ENCODE measurements around the gene NAV1. TPM values are rescaled to one million over a fixed set of nuclear protein-coding genes. Genes with fewer than 3 reads are reported as not detected.

The NAV1 gene
- total and polyA plus RNA-seq, 9 of the 15 experiments (the other 6 are each of a cell fraction or from before 2014, with no cell fraction given): 0.91 to 16.8 (median 3.2) TPM

DNA sequence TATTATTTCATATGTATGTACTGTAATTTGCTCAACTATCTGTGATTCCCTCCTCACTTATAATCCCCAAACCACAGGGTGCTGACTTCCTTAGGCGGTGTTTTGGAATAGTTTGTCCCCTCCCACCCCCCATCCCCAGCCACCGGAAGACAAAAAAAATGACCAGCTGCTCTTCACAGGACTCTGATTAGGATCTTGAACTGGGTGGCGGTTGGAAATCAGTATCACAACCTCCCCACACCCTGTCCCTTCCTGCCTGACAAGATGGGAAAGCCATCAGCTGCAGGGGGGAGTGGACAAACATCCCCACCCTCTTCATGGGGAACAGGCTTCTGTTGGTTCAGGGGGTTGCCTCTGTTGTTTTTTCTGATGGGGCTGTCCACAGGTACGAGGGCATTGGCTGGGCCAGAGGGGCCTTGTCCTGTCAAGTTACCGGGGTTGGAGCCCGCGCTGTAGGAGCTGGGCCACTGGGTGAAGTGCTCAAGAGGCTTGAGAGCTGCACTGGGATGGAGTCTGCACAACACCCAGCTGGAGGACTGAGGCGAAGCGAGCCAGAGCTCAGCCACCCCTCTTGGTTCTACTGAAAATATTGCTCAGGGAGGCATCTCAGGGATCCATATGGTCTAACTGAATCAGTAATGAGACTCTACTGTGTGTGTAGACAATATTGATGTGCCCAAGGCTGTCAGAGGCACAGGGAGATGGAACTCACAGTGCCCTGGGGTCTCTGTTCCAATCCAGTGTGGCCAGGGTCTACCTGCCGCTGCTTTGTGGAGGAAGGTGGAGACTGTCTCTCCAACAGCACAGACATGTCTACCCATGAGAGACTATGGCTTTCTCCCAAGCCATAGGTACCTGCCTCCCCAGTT lies 28.2 kb downstream of the NAV1 start (continued):
- TF ChIP-seq NEUROD1 (IDR thresholded peaks at IDR 0.05; ENCODE audit: borderline replicate concordance, low read depth, low read length, partially characterized antibody): peak; percentile 90
- peak; percentile 67 for TF ChIP-seq FOSL1 (tag; conservative IDR thresholded peaks at IDR 0.05)
- TF ChIP-seq BMI1 (IDR thresholded peaks at IDR 0.05; ENCODE audit: low read length): no peak
- TF ChIP-seq ZBED1 (IDR thresholded peaks at IDR 0.05): peak; percentile 73; the same call in 1 of the 2 replicates
- no peak for TF ChIP-seq NELFE (IDR thresholded peaks at IDR 0.05; ENCODE audit: insufficient read depth, insufficient read length)
- TF ChIP-seq PHF21A (IDR thresholded peaks at IDR 0.05; ENCODE audit: borderline replicate concordance, low read depth): peak; percentile 72; the same call in 1 of the 2 replicates
- TF ChIP-seq, protein P1, sequence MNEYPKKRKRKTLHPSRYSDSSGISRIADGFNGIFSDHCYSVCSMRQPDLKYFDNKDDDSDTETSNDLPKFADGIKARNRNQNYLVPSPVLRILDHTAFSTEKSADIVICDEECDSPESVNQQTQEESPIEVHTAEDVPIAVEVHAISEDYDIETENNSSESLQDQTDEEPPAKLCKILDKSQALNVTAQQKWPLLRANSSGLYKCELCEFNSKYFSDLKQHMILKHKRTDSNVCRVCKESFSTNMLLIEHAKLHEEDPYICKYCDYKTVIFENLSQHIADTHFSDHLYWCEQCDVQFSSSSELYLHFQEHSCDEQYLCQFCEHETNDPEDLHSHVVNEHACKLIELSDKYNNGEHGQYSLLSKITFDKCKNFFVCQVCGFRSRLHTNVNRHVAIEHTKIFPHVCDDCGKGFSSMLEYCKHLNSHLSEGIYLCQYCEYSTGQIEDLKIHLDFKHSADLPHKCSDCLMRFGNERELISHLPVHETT (CRISPR knock-in tag; conservative IDR thresholded peaks at IDR 0.05 in 1 of 2, IDR thresholded peaks at IDR 0.05 in 1 of 2): peak in 1 of 2 experiments; percentile 89; a peak in 2 of 4 replicates
- no peak for TF ChIP-seq BRCA1 (IDR thresholded peaks at IDR 0.05)
- TF ChIP-seq BRCA1 (CRISPR knock-in tag; IDR thresholded peaks at IDR 0.05): no peak
- peak; percentile 85 for TF ChIP-seq GATA2 (CRISPR knock-in tag; IDR thresholded peaks at IDR 0.05)
- TF ChIP-seq MCM5 (IDR thresholded peaks at IDR 0.05; ENCODE audit: low read depth): no peak
- TF ChIP-seq, protein P2, sequence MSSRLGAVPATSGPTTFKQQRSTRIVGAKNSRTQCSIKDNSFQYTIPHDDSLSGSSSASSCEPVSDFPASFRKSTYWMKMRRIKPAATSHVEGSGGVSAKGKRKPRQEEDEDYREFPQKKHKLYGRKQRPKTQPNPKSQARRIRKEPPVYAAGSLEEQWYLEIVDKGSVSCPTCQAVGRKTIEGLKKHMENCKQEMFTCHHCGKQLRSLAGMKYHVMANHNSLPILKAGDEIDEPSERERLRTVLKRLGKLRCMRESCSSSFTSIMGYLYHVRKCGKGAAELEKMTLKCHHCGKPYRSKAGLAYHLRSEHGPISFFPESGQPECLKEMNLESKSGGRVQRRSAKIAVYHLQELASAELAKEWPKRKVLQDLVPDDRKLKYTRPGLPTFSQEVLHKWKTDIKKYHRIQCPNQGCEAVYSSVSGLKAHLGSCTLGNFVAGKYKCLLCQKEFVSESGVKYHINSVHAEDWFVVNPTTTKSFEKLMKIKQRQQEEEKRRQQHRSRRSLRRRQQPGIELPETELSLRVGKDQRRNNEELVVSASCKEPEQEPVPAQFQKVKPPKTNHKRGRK (tag; IDR thresholded peaks at IDR 0.05): no peak
- TF ChIP-seq TOE1 (IDR thresholded peaks at IDR 0.05; ENCODE audit: borderline replicate concordance): no peak
- TF ChIP-seq TOE1 (CRISPR knock-in tag; IDR thresholded peaks at IDR 0.05; ENCODE audit: borderline replicate concordance, low read depth): no peak
- no peak for TF ChIP-seq TAF1 (IDR thresholded peaks at IDR 0.05; ENCODE audit: control insufficient read depth, extremely low read depth, insufficient read depth, low read length, severe bottlenecking)
- TF ChIP-seq LEF1 (IDR thresholded peaks at IDR 0.05): peak; percentile 89
- TF ChIP-seq KDM5B (IDR thresholded peaks at IDR 0.05; ENCODE audit: insufficient replicate concordance, low read depth, low read length): no peak
- TF ChIP-seq, protein P3, sequence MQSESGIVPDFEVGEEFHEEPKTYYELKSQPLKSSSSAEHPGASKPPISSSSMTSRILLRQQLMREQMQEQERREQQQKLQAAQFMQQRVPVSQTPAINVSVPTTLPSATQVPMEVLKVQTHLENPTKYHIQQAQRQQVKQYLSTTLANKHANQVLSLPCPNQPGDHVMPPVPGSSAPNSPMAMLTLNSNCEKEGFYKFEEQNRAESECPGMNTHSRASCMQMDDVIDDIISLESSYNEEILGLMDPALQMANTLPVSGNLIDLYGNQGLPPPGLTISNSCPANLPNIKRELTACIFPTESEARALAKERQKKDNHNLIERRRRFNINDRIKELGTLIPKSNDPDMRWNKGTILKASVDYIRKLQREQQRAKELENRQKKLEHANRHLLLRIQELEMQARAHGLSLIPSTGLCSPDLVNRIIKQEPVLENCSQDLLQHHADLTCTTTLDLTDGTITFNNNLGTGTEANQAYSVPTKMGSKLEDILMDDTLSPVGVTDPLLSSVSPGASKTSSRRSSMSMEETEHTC (IDR thresholded peaks at IDR 0.05): 0 out of 2 replicates have a peak, but pooled peaks have one; percentile 37
- TF ChIP-seq SRSF1 (IDR thresholded peaks at IDR 0.05; ENCODE audit: low read depth, low read length): no peak
- no peak for TF ChIP-seq NCOA6 (IDR thresholded peaks at IDR 0.05)
- no peak; the same call in 1 of the 2 replicates for TF ChIP-seq NR2C2 (CRISPR knock-in tag; IDR thresholded peaks at IDR 0.05)
- peak; percentile 81 for TF ChIP-seq NR2C2 (tag; IDR thresholded peaks at IDR 0.05)
- TF ChIP-seq EHMT2 (IDR thresholded peaks at IDR 0.05): 0 out of 2 replicates have a peak, but pooled peaks have one; percentile 20
- peak; percentile 21 to 46; a peak in 2 of 4 replicates for TF ChIP-seq FOXK2 (conservative IDR thresholded peaks at IDR 0.05 in 1 of 2, IDR thresholded peaks at IDR 0.05 in 1 of 2; ENCODE audit: low read depth in 2 of 2)
- TF ChIP-seq TAF9B (IDR thresholded peaks at IDR 0.05; ENCODE audit: partially characterized antibody): peak; percentile 89

All from K562 (cell line).